H1 (cell line): ENCODE measurements around the gene GRIP1. TPM values are rescaled to one million over a fixed set of nuclear protein-coding genes. Genes with fewer than 3 reads are reported as not detected.

Experiments
- CTCF ChIA-PET: fragments of 300-600 bp; sonication (Branson Sonifier 250); formaldehyde crosslinking; loops from one replicate; lab custom pipeline; 2021; ENCODE audit not compliant: partially characterized antibody; lab: Charles Lee
- POLR2A ChIA-PET: fragments of 300-600 bp; sonication (Branson Sonifier 250); formaldehyde crosslinking; loops from one replicate; lab custom pipeline; 2021; ENCODE audit warnings: inconsistent platforms; ENCODE audit not compliant: partially characterized antibody; lab: Charles Lee
- DNase-seq, 2 experiments: peaks; one replicate each; pipeline versions ENCODE4 v3.0.0 to v3.0.0-alpha.2; 2010 to 2022; ENCODE audit warnings: low spot score in 2 of 2, low read depth in 1 of 2, mixed read lengths in 1 of 2
- FAIRE-seq: peaks from 2 replicates; lab custom pipeline; 2011; peaks lifted over from hg19 to GRCh38; lab: Jason Lieb, UNC
- H2AFZ ChIP-seq: 2 replicates; pipeline ENCODE4 v1.8.1; 2012; ENCODE audit warnings: low read length, inconsistent platforms
- H2AK5ac ChIP-seq: 2 replicates; pipeline ENCODE4 v1.6.1; 2013; ENCODE audit warnings: low read depth, low read length
- H2BK120ac ChIP-seq: replicated peaks from 2 replicates; pipeline ENCODE3; 2013; ENCODE audit warnings: low read depth, low read length, inconsistent platforms
- H2BK12ac ChIP-seq: 2 replicates; pipeline ENCODE4 v1.6.1; 2013; ENCODE audit warnings: low read depth, low read length
- H2BK15ac ChIP-seq: 2 replicates; pipeline ENCODE4 v1.6.1; 2013; ENCODE audit warnings: low read length
- H2BK20ac ChIP-seq: 2 replicates; pipeline ENCODE4 v1.6.1; 2013; ENCODE audit warnings: low read length
- H2BK5ac ChIP-seq: 2 replicates; pipeline ENCODE4 v1.6.1; 2013; ENCODE audit warnings: low read depth, low read length
- H3K14ac ChIP-seq: 2 replicates; pipeline ENCODE4 v1.6.1; 2013; ENCODE audit warnings: inconsistent platforms; ENCODE audit not compliant: insufficient read length
- H3K18ac ChIP-seq: 2 replicates; pipeline ENCODE4 v1.6.1; 2013; ENCODE audit warnings: low read length; ENCODE audit errors: extremely low read depth
- H3K23ac ChIP-seq: 2 replicates; pipeline ENCODE4 v1.6.1; 2013; ENCODE audit warnings: inconsistent platforms; ENCODE audit not compliant: insufficient read length
- H3K23me2 ChIP-seq: 2 replicates; pipeline ENCODE4 v1.6.1; 2013; ENCODE audit warnings: low read depth, low read length
- H3K27ac ChIP-seq: 2 replicates; pipeline ENCODE4 v1.6.1; 2011; ENCODE audit warnings: low read depth, low read length, inconsistent platforms
- H3K27me3 ChIP-seq, 4 experiments: replicated peaks in 1 of 4; 1 replicate in 1 of 4; 2 replicates in 3 of 4; pipeline versions ENCODE4 v1.6.1 to v1.8.1; 2011 to 2013; ENCODE audit warnings: low read length in 3 of 4, mild to moderate bottlenecking in 3 of 4, inconsistent platforms in 2 of 4, mixed read lengths in 2 of 4, moderate library complexity in 1 of 4; ENCODE audit not compliant: control insufficient read depth in 3 of 4, insufficient read depth in 3 of 4; ENCODE audit errors: extremely low read depth in 1 of 4
- H3K36me3 ChIP-seq, 4 experiments: 2 replicates each; pipeline versions ENCODE4 v1.6.1 to v1.8.1; 2011 to 2013; ENCODE audit warnings: mild to moderate bottlenecking in 4 of 4, low read length in 3 of 4, moderate library complexity in 2 of 4, control low read depth in 1 of 4, inconsistent platforms in 1 of 4; ENCODE audit not compliant: insufficient read depth in 4 of 4, control insufficient read depth in 2 of 4
- H3K4ac ChIP-seq: replicated peaks from 2 replicates; pipeline ENCODE3; 2013; ENCODE audit warnings: low read length, low read depth, mixed read lengths, inconsistent platforms; ENCODE audit not compliant: insufficient read length
- H3K4me1 ChIP-seq, 4 experiments: replicated peaks in 1 of 4; 1 replicate in 1 of 4; 2 replicates in 3 of 4; pipeline versions ENCODE4 v1.6.1 to v1.8.1; 2011 to 2013; ENCODE audit warnings: low read length in 3 of 4, inconsistent platforms in 2 of 4, mixed read lengths in 1 of 4; ENCODE audit not compliant: insufficient read depth in 4 of 4, control insufficient read depth in 3 of 4
- H3K4me2 ChIP-seq, 2 experiments: 2 replicates each; pipeline versions ENCODE4 v1.6.1 to v1.8.1; 2011 to 2013; ENCODE audit warnings: low read depth in 2 of 2, low read length in 2 of 2, control low read depth in 1 of 2, inconsistent platforms in 1 of 2, mild to moderate bottlenecking in 1 of 2; ENCODE audit not compliant: insufficient read depth in 1 of 2
- H3K4me3 ChIP-seq, 4 experiments: fragments of 200-600, 300-600 bp in 1 of 4; sonication (generic), shearing (Covaris generic), sonication (Bioruptor Twin) in 1 of 4; 2 replicates each; pipeline versions ENCODE4 v1.5.1 to v1.8.1; 2011 to 2016; ENCODE audit warnings: low read length in 4 of 4, low read depth in 3 of 4, control low read depth in 2 of 4, inconsistent platforms in 2 of 4, mild to moderate bottlenecking in 2 of 4, mixed read lengths in 1 of 4, moderate library complexity in 1 of 4; ENCODE audit not compliant: insufficient read depth in 2 of 4; ENCODE audit errors: extremely low read depth in 1 of 4
- H3K56ac ChIP-seq: replicated peaks from 2 replicates; pipeline ENCODE3; 2013; ENCODE audit warnings: low read depth, mild to moderate bottlenecking, mixed read lengths, low read length, inconsistent platforms; ENCODE audit not compliant: insufficient read length
- H3K79me1 ChIP-seq: 2 replicates; pipeline ENCODE4 v1.6.1; 2013; ENCODE audit warnings: low read depth, low read length, control low read depth
- H3K79me2 ChIP-seq, 2 experiments: 2 replicates each; pipeline versions ENCODE4 v1.6.1 to v1.8.1; 2012 to 2013; ENCODE audit warnings: low read length in 2 of 2, mild to moderate bottlenecking in 2 of 2, inconsistent platforms in 1 of 2; ENCODE audit not compliant: insufficient read depth in 2 of 2, control insufficient read depth in 1 of 2
- H3K9ac ChIP-seq, 4 experiments: replicated peaks in 1 of 4; 1 replicate in 1 of 4; 2 replicates in 3 of 4; pipeline versions ENCODE4 v1.6.1 to v1.8.1; 2011 to 2013; ENCODE audit warnings: low read depth in 3 of 4, low read length in 3 of 4, control low read depth in 2 of 4, mild to moderate bottlenecking in 2 of 4, moderate library complexity in 2 of 4, inconsistent platforms in 1 of 4; ENCODE audit errors: extremely low read depth in 1 of 4
- H3K9me3 ChIP-seq, 2 experiments: 2 replicates each; pipeline versions ENCODE4 v1.6.1 to v1.8.1; 2012 to 2013; ENCODE audit warnings: mild to moderate bottlenecking in 2 of 2, moderate library complexity in 2 of 2, control low read depth in 1 of 2, inconsistent platforms in 1 of 2, low read depth in 1 of 2, low read length in 1 of 2, mixed read lengths in 1 of 2; ENCODE audit not compliant: insufficient read depth in 2 of 2
- H4K20me1 ChIP-seq, 2 experiments: replicated peaks in 1 of 2; 2 replicates each; pipeline versions ENCODE3 to v1.8.1; 2011 to 2013; ENCODE audit warnings: inconsistent platforms in 2 of 2, low read length in 2 of 2, mild to moderate bottlenecking in 1 of 2; ENCODE audit not compliant: insufficient read depth in 2 of 2, control insufficient read depth in 1 of 2
- H4K5ac ChIP-seq: 2 replicates; pipeline ENCODE4 v1.6.1; 2013; ENCODE audit warnings: low read length, low read depth, mixed read lengths, inconsistent platforms; ENCODE audit not compliant: insufficient read length
- H4K8ac ChIP-seq: 2 replicates; pipeline ENCODE4 v1.8.0; 2013; ENCODE audit warnings: mild to moderate bottlenecking, moderate library complexity, low read length, inconsistent platforms; ENCODE audit not compliant: insufficient read depth; ENCODE audit errors: extremely low read depth
- H4K91ac ChIP-seq: replicated peaks from 2 replicates; pipeline ENCODE3; 2013; ENCODE audit warnings: low read length, mixed read lengths, inconsistent platforms; ENCODE audit not compliant: insufficient read length
- JUN ChIP-seq: IDR thresholded peaks from 2 replicates; pipeline ENCODE4 v1.6.1; 2011; ENCODE audit warnings: low read depth, mild to moderate bottlenecking, improper control_type of control experiment, low read length
- JUND ChIP-seq: IDR thresholded peaks from 2 replicates; pipeline ENCODE4 v1.6.1; 2011; ENCODE audit warnings: mild to moderate bottlenecking, improper control_type of control experiment, low read length
- NRF1 ChIP-seq: IDR thresholded peaks from 2 replicates; pipeline ENCODE4 v1.6.1; 2011; ENCODE audit warnings: mild to moderate bottlenecking, low read depth, low read length, improper control_type of control experiment
- TEAD4 ChIP-seq: IDR thresholded peaks from 2 replicates; pipeline ENCODE4 v1.6.1; 2012; ENCODE audit warnings: low read depth, low read length, inconsistent platforms, mixed read lengths
- WGBS, 2 experiments: shearing (Covaris generic) in 1 of 2; methylation state at CpG; one replicate each; pipeline versions ENCODE4 v1.1.6 to v1.1.7; 2013 to 2015; ENCODE audit warnings: low lambda C conversion rate in 2 of 2, mixed read lengths in 2 of 2, inconsistent platforms in 1 of 2, low coverage in 1 of 2, missing lambda C conversion rate in 1 of 2; ENCODE audit not compliant: insufficient replicate concordance in 2 of 2, insufficient coverage in 1 of 2, insufficient read length in 1 of 2; ENCODE audit errors: extremely low coverage in 1 of 2, missing lambda C conversion rate in 1 of 2; 5-methylcytosine and 5-hydroxymethylcytosine counted together
- polyA plus RNA-seq, 7 experiments: library from polyadenylated mRNA; depleted of rRNA in 3 of 7; stranded (reverse) in 5 of 7; unstranded in 2 of 7; fragments of >200 nt in 5 of 7; fragments of 200-250 nt in 2 of 7; gene quantifications; 1 replicate in 5 of 7; 2 replicates in 1 of 7; 4 replicates in 1 of 7; pipeline versions ENCODE4 v1.2.1 to v1.2.3, GENCODE V29; 2011 to 2013; ENCODE audit warnings: missing spikeins in 2 of 7, mixed read lengths in 2 of 7
- total RNA-seq: library from RNA; stranded (reverse); fragmentation: NEBNext Ultra II Directional; extraction: Animal tissue kit (Norgen Biotek cat#: 25700); gene quantifications from 2 replicates; pipeline ENCODE4 v1.2.1, GENCODE V29; 2021

The GRIP1 gene
- total and polyA plus RNA-seq, 2 of the 8 experiments (the other 6 are each of a cell fraction or from before 2014, with no cell fraction given) = 4.5 to 27.3 TPM

DNA sequence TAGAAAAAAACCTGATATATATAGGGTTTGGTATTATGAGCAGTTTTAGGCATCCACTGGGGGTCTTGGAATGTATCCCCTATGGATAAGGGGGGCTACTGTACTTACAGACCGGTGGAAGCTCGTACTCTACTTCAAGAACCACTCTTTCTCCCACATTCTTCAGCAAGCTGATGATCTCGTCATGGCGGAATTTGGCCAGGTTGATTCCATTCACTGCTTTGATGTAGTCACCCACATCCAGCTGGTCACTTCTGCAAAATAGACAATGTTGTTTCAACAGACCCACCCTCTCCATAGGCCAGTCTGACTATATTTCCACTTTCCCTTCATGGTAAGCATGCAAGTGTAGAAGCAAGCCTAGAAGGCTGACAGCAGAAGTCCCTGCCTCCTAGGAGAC lies 139.9 kb downstream of the GRIP1 start:
- DNase-seq = peak in 1 of 2 experiments; percentile 34
- CTCF ChIA-PET = interaction anchor here (1.2 to 1.3 kb wide), 2 partner anchors 10 to 37 kb away, joined by 3 to 4 read pairs; no protein-coding TSS in a partner anchor

More for the DNA sequence above, 139.9 kb downstream of the GRIP1 start:
- H3K4me2 ChIP-seq = no peak overlapping the region
- no peak overlapping the region for H4K5ac ChIP-seq
- H3K18ac ChIP-seq = no peak overlapping the region
- no peak for FAIRE-seq
- H3K9ac ChIP-seq = no peak overlapping the region
- H2BK20ac ChIP-seq = no peak overlapping the region
- no peaks in the 10 kb centered on the region for H3K79me1 ChIP-seq
- no peak overlapping the region for H2BK15ac ChIP-seq
- no peaks in the 10 kb centered on the region for H3K79me2 ChIP-seq
- no peaks in the 10 kb centered on the region for H3K4me1 ChIP-seq
- no peak overlapping the region for H4K91ac ChIP-seq
- no peaks in the 10 kb centered on the region for H3K23me2 ChIP-seq
- no peak overlapping the region for H2AK5ac ChIP-seq
- H3K14ac ChIP-seq = no peak overlapping the region
- TF ChIP-seq JUN = peak; percentile 67; the same call in 1 of the 2 replicates
- TF ChIP-seq TEAD4 = peak; percentile 74
- no peak for TF ChIP-seq NRF1
- peak; percentile 92 for TF ChIP-seq JUND
- TF ChIP-seq, all 59 proteins: peak for 3
- Histone ChIP-seq H2BK5ac (no peak overlapping the region), H3K23ac (no peak overlapping the region), H3K4ac (no peak overlapping the region), H4K8ac (no peak overlapping the region), H2AFZ (no peak overlapping the region), H4K20me1 (no peaks in the 10 kb centered on the region), H2BK12ac (no peak overlapping the region), H3K27ac (no peak overlapping the region), H3K36me3 (no peaks in the 10 kb centered on the region), H3K9me3 (no peaks in the 10 kb centered on the region), H3K27me3 (no peaks in the 10 kb centered on the region), H3K4me3 (no peak overlapping the region), H3K56ac (no peak overlapping the region), H2BK120ac (no peak overlapping the region)
- WGBS, 2 experiments = 84% methylated on average over 4 of the region's 4 CpGs; no CpG with 5 or more reads in 1 of the 2 experiments
- POLR2A ChIA-PET = interaction anchor here (1.0 kb wide), 1 partner anchor 44 kb away, joined by 3 read pairs; no protein-coding TSS in a partner anchor
